Endothelial cell (in vitro differentiated cells): ENCODE results near the gene CCNE1. TPM values are rescaled to one million over a fixed set of nuclear protein-coding genes. Genes with fewer than 3 reads are reported as not detected.

ENCODE experiments used
- DNase-seq: peaks from one replicate; pipeline ENCODE4 v3.0.0; 2021; ENCODE audit warnings: low spot score
- H3K27ac Mint-ChIP-seq: one replicate; pipeline ENCODE4 v1.8.0; 2021; ENCODE audit warnings: mixed read lengths, inconsistent platforms; ENCODE audit not compliant: unreplicated experiment
- H3K27me3 Mint-ChIP-seq: one replicate; pipeline ENCODE4 v1.8.0; 2021; ENCODE audit warnings: mild to moderate bottlenecking, moderate library complexity, mixed read lengths, inconsistent platforms; ENCODE audit not compliant: unreplicated experiment
- H3K36me3 Mint-ChIP-seq: one replicate; pipeline ENCODE4 v1.8.0; 2021; ENCODE audit warnings: mild to moderate bottlenecking, low read depth, mixed read lengths, inconsistent platforms; ENCODE audit not compliant: unreplicated experiment
- H3K4me1 Mint-ChIP-seq: one replicate; pipeline ENCODE4 v1.8.0; 2021; ENCODE audit warnings: mild to moderate bottlenecking, mixed read lengths, inconsistent platforms; ENCODE audit not compliant: unreplicated experiment
- H3K4me3 Mint-ChIP-seq: one replicate; pipeline ENCODE4 v1.8.0; 2021; ENCODE audit warnings: mild to moderate bottlenecking, mixed read lengths, inconsistent platforms; ENCODE audit not compliant: unreplicated experiment
- H3K9me3 Mint-ChIP-seq: one replicate; pipeline ENCODE4 v1.8.0; 2021; ENCODE audit warnings: mixed read lengths, inconsistent platforms; ENCODE audit not compliant: unreplicated experiment
- total RNA-seq: library from RNA; stranded (reverse); fragmentation: NEBNext Ultra II Directional; extraction: Animal tissue kit (Norgen Biotek cat#: 25700); gene quantifications from one replicate; pipeline ENCODE4 v1.2.1, GENCODE V29; 2021; ENCODE audit not compliant: unreplicated experiment
- TF ChIP-seq, protein P1 (sequence below): fragments of 200-600 bp; sonication (generic); IDR thresholded peaks from one replicate; pipeline ENCODE4 v1.5.0; 2021; ENCODE audit warnings: antibody characterized with exemption; ENCODE audit not compliant: unreplicated experiment

Gene CCNE1
- total RNA-seq, 1 donor from 2014 or later: 2.3 TPM

DNA sequence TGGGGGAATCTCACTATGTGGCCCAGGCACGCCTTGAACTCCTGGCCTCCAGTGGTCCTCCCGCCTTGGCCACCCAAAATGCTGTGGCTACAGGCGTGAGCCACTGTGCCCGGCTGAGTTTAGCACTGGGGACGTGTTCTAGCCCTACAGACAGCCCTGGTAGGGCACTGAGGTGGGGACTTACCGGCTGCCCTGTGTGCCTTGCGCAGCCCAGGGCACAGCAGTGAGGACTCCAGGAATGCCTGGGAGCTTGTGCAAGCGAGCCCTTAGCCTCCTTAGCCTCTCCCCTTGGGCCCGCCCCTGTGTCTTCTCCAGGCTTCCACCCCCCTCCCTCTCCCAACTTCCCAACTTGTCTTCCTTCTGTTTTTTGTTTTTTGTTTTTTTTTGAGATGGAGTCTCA lies 21.0 kb downstream of the CCNE1 start:
- Mint-ChIP-seq H3K9me3 (no peaks in the 10 kb centered on the region), H3K4me1 (no peaks in the 10 kb centered on the region), H3K27me3 (peaks cover 3% of the 10 kb centered on the region), H3K4me3 (no peak overlapping the region), H3K36me3 (no peaks in the 10 kb centered on the region), H3K27ac (no peak overlapping the region)
- TF ChIP-seq, protein P1, sequence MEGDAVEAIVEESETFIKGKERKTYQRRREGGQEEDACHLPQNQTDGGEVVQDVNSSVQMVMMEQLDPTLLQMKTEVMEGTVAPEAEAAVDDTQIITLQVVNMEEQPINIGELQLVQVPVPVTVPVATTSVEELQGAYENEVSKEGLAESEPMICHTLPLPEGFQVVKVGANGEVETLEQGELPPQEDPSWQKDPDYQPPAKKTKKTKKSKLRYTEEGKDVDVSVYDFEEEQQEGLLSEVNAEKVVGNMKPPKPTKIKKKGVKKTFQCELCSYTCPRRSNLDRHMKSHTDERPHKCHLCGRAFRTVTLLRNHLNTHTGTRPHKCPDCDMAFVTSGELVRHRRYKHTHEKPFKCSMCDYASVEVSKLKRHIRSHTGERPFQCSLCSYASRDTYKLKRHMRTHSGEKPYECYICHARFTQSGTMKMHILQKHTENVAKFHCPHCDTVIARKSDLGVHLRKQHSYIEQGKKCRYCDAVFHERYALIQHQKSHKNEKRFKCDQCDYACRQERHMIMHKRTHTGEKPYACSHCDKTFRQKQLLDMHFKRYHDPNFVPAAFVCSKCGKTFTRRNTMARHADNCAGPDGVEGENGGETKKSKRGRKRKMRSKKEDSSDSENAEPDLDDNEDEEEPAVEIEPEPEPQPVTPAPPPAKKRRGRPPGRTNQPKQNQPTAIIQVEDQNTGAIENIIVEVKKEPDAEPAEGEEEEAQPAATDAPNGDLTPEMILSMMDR: no peak
- DNase-seq: no peak

DNA sequence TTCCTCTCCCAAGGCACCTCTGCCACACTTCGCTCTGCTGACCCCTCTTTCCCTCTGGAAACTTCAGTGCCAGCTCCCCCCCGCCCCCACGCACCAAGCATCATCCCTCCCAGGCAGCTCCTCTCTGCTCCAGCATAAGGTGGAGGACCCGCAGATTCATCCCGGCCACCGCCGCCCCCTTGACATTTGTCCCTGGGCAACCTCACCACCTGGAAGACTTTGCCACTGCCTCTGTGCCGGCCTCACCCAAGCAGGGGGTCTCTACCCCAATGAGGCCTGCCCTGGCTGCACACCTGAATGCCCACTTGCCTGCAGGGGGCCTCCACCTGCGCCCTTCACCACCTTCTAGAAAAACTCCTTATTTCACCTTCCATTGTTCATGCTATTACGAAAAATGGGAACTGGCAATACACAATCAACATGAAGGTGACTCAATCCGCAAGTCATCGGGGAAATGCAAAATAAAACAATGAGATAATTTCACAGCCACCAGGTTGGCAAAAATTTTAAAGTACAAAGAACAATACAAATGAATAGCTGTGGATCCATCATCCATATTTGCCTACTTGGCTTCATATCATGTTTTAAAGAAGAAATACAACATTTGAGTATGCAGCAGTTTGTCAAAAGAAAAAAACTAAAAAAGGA lies 21.9 kb downstream of the CCNE1 start:
- Mint-ChIP-seq H3K27me3 (peaks cover 3% of the 10 kb centered on the region), H3K36me3 (no peaks in the 10 kb centered on the region), H3K4me3 (no peak overlapping the region), H3K27ac (no peak overlapping the region), H3K4me1 (no peaks in the 10 kb centered on the region), H3K9me3 (no peaks in the 10 kb centered on the region)
- DNase-seq: no peak
- TF ChIP-seq, protein P1: no peak

DNA sequence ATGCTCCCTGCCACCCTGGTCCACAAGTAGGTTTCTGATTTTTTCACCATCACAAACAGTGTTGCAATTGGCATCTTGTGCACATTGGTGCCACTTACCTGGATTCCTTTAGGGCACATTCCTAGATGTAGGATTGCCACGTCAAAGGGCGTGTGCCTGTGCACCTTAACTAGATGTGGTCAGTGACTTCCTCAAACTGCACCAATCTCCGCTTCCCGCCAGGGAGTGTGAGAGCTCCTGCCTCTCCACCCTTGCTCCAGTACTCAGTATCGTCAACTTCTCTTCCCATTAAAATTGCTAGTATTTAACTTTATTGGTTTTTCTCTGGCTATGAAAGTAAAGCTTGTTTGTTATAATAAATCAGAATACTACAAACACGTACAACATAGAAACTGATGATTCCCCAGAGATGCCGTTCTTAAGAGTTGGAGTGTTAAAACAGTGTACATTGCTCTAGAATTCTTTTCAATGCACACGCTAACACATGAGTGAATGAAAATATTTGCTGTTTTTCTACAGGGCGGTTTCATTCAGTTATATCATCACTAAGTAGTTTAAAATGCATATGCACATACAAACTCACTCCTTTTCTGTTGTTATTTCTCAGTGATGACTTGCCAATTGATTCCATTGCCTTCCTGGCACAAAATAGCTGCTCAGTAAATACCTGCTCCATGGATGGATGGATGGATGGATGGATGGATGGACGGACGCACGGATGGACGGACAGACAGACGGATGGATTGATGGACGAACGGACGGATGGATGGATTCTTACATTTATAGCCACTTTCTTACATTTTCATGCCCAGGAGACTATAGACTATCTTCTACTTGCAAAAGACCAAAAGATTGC lies 23.4 kb downstream of the CCNE1 start:
- no peaks in the 10 kb centered on the region for H3K9me3 Mint-ChIP-seq
- H3K27me3 Mint-ChIP-seq: peaks cover 10% of the 10 kb centered on the region
- DNase-seq: no peak
- no peak overlapping the region for H3K4me3 Mint-ChIP-seq
- no peaks in the 10 kb centered on the region for H3K36me3 Mint-ChIP-seq
- TF ChIP-seq, protein P1: no peak
- no peaks in the 10 kb centered on the region for H3K4me1 Mint-ChIP-seq
- no peak overlapping the region for H3K27ac Mint-ChIP-seq

DNA sequence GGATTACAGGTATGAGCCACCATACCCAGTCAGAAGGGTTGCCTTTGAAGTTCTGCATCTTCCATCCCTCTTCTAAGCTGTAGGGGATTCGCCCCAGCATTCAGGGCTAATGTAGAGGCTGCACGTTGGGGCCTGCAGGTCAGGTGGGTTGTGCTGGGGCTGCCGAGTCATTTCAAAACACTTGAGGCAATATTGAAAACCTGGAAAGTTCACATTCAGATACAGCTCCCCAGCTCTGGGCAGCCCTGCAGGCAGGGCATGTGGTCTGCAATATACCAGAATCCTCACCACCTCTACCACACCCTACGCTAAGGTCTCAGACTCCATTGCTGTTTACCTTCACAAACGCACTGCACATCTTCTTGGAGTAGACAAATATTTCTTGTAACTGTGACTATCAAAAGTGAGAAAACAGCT lies 24.6 kb downstream of the CCNE1 start:
- TF ChIP-seq, protein P1: no peak
- no peak overlapping the region for H3K27ac Mint-ChIP-seq

DNA sequence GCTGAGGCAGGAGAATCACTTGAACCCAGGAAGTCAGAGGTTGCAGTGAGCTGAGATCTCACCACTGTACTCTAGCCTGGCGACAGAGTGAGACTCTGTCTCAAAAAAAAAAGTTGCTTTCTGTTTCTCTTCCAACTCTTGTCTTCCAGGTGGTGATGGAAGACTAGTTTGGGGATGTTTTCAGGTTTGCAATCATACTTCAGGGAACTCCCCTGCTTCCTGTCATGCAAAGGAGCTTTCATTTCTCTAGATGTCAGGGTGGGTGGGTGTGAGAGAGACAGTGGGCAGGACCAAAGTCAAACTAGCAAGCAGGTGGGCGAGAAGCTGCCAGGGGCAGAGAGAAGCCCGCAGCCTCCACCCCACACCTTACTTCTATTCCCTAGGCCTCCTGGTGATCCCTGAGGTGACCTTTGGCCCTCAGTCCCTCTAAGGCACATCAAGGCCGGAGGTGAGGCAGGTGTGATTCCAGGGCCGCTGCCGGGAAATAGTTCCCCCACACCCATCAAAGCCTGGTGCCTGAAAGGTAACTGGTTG lies 25.7 kb downstream of the CCNE1 start:
- no peak overlapping the region for H3K27ac Mint-ChIP-seq
- peaks cover 12% of the 10 kb centered on the region for H3K27me3 Mint-ChIP-seq
- no peaks in the 10 kb centered on the region for H3K36me3 Mint-ChIP-seq

More for the DNA sequence above, 24.6 kb downstream of the CCNE1 start:
- H3K9me3 Mint-ChIP-seq: no peaks in the 10 kb centered on the region
- H3K4me1 Mint-ChIP-seq: no peaks in the 10 kb centered on the region
- no peaks in the 10 kb centered on the region for H3K36me3 Mint-ChIP-seq
- no peak for DNase-seq
- no peak overlapping the region for H3K4me3 Mint-ChIP-seq
- peaks cover 10% of the 10 kb centered on the region for H3K27me3 Mint-ChIP-seq

More for the DNA sequence above, 25.7 kb downstream of the CCNE1 start:
- DNase-seq: no peak
- H3K4me3 Mint-ChIP-seq: no peak overlapping the region
- TF ChIP-seq, protein P1: no peak
- no peaks in the 10 kb centered on the region for H3K9me3 Mint-ChIP-seq
- H3K4me1 Mint-ChIP-seq: no peaks in the 10 kb centered on the region
